Measurements from ENCODE around the gene GUCY1A2.

The GUCY1A2 gene

DNA sequence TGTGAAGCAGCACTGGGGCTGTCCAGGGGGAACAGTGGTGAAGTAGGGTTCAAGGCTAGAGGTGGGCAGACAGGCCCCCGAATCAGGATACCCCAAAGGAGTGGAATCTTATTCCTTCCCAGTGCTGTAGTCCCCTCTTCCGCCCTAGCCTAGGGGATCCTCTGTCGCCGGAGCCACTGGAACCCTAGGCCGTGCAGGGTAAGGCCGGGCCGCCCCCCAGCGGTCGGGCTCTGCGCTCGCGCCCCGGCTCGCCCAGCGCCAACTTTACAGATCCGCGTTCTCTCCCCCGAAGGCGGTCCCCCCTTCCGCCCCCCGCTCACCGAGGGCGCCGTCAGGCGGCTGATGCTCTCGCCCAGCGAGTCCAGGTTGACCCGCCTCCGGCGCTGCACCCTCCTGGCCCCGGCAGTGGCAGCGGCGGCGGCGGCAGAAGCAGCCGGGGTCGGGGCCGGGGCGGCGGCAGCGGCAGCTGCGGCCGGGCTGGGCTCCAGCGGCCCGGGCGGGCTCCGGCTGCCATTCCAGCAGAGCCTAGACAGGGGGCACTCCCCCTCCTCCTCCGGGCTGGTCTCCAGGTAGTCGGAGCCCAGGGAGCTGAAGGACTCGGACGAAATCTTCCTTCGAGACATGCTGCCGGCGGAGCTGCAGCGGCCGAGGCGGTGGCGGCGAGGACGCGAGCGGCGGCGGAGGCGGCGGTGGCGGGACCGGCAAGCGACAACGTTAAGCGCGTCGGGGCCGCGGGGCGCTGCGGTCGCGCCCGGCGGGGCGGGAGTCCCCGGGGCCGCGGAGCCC, 650 bp downstream of the GUCY1A2 start:
- TF ChIP-seq, protein P1, sequence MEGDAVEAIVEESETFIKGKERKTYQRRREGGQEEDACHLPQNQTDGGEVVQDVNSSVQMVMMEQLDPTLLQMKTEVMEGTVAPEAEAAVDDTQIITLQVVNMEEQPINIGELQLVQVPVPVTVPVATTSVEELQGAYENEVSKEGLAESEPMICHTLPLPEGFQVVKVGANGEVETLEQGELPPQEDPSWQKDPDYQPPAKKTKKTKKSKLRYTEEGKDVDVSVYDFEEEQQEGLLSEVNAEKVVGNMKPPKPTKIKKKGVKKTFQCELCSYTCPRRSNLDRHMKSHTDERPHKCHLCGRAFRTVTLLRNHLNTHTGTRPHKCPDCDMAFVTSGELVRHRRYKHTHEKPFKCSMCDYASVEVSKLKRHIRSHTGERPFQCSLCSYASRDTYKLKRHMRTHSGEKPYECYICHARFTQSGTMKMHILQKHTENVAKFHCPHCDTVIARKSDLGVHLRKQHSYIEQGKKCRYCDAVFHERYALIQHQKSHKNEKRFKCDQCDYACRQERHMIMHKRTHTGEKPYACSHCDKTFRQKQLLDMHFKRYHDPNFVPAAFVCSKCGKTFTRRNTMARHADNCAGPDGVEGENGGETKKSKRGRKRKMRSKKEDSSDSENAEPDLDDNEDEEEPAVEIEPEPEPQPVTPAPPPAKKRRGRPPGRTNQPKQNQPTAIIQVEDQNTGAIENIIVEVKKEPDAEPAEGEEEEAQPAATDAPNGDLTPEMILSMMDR (IDR thresholded peaks at IDR 0.05; ENCODE audit: low read length, missing control alignments): peak; percentile 44
- DNase-seq (ENCODE audit: low read depth): peak; percentile 62
- H3K4me3 ChIP-seq (replicated peaks; ENCODE audit: low read depth, low read length): peak overlapping the region; percentile 58

DNA sequence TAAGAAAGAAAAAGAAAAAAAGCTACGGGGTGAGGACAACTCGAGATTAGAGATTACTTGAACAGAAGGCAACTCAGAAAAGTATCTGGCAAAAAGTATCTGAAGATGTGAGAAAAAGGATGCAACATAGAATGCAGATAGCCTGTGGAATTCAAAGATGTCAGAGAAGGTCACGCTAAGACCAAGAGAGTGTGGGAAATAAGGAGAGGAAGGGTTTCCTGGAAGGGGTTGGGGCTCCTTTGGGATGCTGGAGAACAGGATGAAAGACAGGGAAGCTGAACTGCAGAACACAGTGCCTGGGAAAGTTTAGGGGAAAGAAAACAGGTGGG, 1.2 kb downstream of the GUCY1A2 start:
- peak overlapping the region; percentile 58 for H3K4me3 ChIP-seq (replicated peaks; ENCODE audit: low read depth, low read length)

DNA sequence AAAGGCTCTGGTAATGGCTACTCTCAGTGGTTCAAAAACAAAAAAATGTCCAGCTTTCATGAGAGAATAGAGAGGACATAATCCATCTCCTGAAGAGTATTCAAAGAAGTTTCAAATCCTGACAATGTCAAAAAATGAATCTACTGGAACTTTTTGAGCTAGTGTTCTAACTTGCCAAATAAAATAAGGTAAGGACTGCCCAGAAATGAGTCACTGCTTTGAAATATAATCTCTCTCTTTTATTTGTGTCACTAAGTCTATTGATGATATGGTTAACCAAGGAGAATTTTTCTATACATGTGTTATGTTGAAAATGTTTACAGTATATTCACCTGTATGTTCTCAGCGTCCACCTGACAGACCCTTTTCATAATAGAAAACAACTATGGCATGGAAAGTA, 3.4 kb downstream of the GUCY1A2 start:
- no peak overlapping the region for H3K4me3 ChIP-seq (replicated peaks; ENCODE audit: low read depth, low read length)
- DNase-seq (ENCODE audit: low read depth): peak; percentile 29
- TF ChIP-seq, protein P1 (IDR thresholded peaks at IDR 0.05; ENCODE audit: low read length, missing control alignments): no peak

More for the DNA sequence above, 1.2 kb downstream of the GUCY1A2 start:
- TF ChIP-seq, protein P1 (IDR thresholded peaks at IDR 0.05; ENCODE audit: low read length, missing control alignments): no peak
- DNase-seq (ENCODE audit: low read depth): peak; percentile 22

DNA sequence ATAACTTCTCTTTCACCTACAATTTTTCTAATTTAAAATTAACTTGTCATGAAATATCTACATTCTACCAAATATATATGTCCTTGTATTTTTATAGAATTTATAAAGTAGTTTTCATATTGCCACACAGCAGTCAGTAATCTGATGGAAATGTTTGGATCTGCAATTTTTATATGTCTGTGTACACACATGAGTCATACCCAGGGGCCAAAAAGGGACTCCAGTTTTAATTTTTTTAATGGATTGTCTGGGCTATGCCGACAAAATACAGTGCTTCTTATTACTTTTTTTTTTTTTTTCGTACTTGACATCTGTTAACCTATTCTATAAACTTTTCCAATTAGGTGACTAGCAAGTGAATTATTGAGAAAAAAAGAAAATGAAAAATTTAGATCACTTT, 6.3 kb downstream of the GUCY1A2 start:
- TF ChIP-seq, protein P1 (IDR thresholded peaks at IDR 0.05; ENCODE audit: low read length, missing control alignments): no peak
- peak; percentile 51 for DNase-seq (ENCODE audit: low read depth)
- H3K4me3 ChIP-seq (replicated peaks; ENCODE audit: low read depth, low read length): no peak overlapping the region

DNA sequence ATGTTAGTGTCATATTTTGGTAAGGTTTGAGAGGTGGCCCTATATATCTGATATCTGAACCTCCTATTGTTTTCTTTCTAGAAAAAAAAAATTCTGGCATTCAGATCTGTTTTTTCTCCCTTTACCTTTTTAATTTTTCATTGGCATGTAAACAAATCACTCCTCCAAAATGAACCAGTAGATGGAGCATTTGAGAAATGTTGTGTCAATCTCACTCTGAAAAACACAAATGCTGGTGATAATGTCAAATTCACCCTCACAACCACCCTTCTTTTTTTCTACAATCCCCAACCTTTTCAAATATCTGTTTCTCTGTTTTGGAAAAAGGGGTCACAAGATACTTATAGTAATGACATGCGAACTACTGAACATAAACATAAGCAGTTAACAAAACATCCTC, 9.1 kb downstream of the GUCY1A2 start:
- TF ChIP-seq, protein P1 (IDR thresholded peaks at IDR 0.05; ENCODE audit: low read length, missing control alignments): peak; percentile 6
- no peak for DNase-seq (ENCODE audit: low read depth)

DNA sequence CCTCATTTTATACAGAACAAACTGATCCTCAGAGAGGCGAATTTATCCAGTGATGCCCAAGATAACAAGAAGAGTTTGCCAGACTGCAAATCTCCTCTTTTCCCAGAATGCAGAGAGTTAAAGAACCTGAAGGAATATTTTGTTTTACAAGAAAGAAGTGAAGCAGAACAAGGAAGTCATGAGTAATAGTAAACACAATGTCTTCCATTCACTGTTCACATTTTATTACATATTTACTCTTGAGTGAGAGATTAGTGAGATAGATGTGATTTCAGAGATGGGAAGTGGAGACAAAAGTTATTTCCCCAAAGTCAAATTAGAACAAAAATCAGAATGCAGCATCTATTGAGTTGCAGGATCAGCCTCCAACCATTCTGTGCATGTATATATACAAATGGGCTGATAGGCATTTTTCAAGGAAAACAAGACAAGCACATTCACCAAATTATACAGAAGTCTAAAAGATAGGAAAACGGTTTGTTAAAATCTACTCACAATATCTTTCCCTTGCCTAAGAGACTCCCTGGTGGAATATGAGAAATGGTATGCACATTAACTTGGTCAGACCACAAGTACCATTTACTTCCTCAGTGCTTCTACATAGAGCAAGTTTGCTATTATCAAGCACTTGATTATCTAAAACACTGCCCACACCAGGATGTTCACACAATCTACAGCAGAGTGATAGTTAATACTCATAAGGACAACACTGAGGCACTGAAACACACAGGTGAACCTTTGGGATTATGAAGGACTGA, 12.0 kb downstream of the GUCY1A2 start:
- no peak for DNase-seq (ENCODE audit: low read depth)
- TF ChIP-seq, protein P1 (IDR thresholded peaks at IDR 0.05; ENCODE audit: low read length, missing control alignments): no peak

More for the DNA sequence above, 9.1 kb downstream of the GUCY1A2 start:
- H3K4me3 ChIP-seq (replicated peaks; ENCODE audit: low read depth, low read length): no peak overlapping the region

More for the DNA sequence above, 12.0 kb downstream of the GUCY1A2 start:
- H3K4me3 ChIP-seq (replicated peaks; ENCODE audit: low read depth, low read length): no peak overlapping the region
